ENCODE data around the gene HOXA4. TPM values are rescaled to one million over a fixed set of nuclear protein-coding genes. Genes with fewer than 3 reads are reported as not detected.

The HOXA4 gene
- total and polyA plus RNA-seq, 2 experiments from 2014 or later: not detected

DNA sequence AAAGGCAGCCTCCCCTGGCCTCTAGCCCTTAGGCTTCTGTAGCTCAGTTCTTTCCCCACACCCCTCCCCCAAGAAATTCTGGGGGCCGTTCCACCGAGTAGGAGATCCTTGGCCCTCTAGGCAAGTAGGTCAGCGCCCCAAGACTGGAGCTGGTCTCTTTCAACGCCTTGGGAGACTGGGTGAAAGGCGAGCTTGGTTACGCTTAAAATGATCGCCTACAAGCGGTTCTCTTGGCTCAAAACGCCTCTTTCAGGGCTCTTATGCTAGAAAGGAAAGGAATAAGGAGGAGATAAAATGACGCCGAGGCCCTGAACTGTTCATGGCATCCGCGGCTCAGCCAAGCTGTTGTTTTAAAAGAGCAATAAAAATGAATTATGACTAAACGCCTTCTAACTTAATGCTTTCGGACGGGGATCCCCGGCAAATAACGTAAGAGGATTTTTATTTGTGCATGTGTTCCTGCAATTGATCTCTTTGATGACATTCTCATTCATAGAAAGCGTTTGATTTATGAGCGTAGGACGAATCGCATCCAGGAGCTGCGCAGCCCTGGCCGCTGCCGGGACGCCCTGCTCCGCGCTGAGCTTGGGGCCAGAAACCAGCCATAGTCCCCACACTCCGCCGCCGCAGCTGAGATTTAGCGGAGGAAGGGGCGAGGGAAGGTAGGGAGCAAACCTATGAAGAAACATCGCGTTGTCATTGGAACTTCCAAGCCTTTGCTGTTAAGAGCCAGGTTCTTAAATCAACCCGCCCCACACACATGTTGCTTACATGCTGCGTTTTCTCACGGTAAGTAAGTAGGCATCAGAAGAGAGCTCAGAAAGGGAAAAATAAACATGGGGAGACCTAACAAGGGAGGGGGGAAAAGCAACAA, 31.7 kb downstream of the HOXA4 start:
- TF ChIP-seq EZH2 (IDR thresholded peaks at IDR 0.05; ENCODE audit: low read depth, unreplicated experiment): peak; percentile 98
- TF ChIP-seq ZNF331 (CRISPR knock-in tag; IDR thresholded peaks at IDR 0.05; ENCODE audit: low read depth): no peak
- TF ChIP-seq, protein P1, sequence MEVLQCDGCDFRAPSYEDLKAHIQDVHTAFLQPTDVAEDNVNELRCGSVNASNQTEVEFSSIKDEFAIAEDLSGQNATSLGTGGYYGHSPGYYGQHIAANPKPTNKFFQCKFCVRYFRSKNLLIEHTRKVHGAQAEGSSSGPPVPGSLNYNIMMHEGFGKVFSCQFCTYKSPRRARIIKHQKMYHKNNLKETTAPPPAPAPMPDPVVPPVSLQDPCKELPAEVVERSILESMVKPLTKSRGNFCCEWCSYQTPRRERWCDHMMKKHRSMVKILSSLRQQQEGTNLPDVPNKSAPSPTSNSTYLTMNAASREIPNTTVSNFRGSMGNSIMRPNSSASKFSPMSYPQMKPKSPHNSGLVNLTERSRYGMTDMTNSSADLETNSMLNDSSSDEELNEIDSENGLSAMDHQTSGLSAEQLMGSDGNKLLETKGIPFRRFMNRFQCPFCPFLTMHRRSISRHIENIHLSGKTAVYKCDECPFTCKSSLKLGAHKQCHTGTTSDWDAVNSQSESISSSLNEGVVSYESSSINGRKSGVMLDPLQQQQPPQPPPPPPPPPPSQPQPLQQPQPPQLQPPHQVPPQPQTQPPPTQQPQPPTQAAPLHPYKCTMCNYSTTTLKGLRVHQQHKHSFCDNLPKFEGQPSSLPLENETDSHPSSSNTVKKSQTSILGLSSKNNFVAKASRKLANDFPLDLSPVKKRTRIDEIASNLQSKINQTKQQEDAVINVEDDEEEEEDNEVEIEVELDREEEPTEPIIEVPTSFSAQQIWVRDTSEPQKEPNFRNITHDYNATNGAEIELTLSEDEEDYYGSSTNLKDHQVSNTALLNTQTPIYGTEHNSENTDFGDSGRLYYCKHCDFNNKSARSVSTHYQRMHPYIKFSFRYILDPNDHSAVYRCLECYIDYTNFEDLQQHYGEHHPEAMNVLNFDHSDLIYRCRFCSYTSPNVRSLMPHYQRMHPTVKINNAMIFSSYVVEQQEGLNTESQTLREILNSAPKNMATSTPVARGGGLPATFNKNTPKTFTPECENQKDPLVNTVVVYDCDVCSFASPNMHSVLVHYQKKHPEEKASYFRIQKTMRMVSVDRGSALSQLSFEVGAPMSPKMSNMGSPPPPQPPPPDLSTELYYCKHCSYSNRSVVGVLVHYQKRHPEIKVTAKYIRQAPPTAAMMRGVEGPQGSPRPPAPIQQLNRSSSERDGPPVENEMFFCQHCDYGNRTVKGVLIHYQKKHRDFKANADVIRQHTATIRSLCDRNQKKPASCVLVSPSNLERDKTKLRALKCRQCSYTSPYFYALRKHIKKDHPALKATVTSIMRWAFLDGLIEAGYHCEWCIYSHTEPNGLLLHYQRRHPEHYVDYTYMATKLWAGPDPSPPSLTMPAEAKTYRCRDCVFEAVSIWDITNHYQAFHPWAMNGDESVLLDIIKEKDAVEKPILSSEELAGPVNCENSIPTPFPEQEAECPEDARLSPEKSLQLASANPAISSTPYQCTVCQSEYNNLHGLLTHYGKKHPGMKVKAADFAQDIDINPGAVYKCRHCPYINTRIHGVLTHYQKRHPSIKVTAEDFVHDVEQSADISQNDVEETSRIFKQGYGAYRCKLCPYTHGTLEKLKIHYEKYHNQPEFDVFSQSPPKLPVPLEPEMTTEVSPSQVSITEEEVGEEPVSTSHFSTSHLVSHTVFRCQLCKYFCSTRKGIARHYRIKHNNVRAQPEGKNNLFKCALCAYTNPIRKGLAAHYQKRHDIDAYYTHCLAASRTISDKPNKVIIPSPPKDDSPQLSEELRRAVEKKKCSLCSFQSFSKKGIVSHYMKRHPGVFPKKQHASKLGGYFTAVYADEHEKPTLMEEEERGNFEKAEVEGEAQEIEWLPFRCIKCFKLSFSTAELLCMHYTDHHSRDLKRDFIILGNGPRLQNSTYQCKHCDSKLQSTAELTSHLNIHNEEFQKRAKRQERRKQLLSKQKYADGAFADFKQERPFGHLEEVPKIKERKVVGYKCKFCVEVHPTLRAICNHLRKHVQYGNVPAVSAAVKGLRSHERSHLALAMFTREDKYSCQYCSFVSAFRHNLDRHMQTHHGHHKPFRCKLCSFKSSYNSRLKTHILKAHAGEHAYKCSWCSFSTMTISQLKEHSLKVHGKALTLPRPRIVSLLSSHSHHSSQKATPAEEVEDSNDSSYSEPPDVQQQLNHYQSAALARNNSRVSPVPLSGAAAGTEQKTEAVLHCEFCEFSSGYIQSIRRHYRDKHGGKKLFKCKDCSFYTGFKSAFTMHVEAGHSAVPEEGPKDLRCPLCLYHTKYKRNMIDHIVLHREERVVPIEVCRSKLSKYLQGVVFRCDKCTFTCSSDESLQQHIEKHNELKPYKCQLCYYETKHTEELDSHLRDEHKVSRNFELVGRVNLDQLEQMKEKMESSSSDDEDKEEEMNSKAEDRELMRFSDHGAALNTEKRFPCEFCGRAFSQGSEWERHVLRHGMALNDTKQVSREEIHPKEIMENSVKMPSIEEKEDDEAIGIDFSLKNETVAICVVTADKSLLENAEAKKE (CRISPR knock-in tag; IDR thresholded peaks at IDR 0.05): no peak
- peak; percentile 54 for TF ChIP-seq EZH2phosphoT487 (IDR thresholded peaks at IDR 0.05; ENCODE audit: unreplicated experiment)
- no peak overlapping the region for H3K27ac ChIP-seq (ENCODE audit: low read depth)

More for the DNA sequence above, 31.7 kb downstream of the HOXA4 start:
- peaks cover 100% of the 10 kb centered on the region for H3K27me3 ChIP-seq (ENCODE audit: insufficient read depth)
- H3K36me3 Mint-ChIP-seq (ENCODE audit: low read depth): no peaks in the 10 kb centered on the region
- ATAC-seq: peak; percentile 5
- no peak overlapping the region for H2AFZ ChIP-seq
- H3K36me3 ChIP-seq (ENCODE audit: insufficient read depth): no peaks in the 10 kb centered on the region
- peak; percentile 64 for DNase-seq (ENCODE audit: low spot score)
- H3K9me3 Mint-ChIP-seq: peaks cover 8% of the 10 kb centered on the region; the same call in 2 of the 3 replicates
- peaks cover 53% of the 10 kb centered on the region for H3F3A ChIP-seq (replicated peaks; ENCODE audit: low read depth)
- H3K4me3 Mint-ChIP-seq: no peak overlapping the region
- H3K4me3 ChIP-seq: no peak overlapping the region
- no peaks in the 10 kb centered on the region for H3K9me2 ChIP-seq (ENCODE audit: insufficient read depth)
- H3K4me1 Mint-ChIP-seq: peaks cover 59% of the 10 kb centered on the region
- peaks cover 50% of the 10 kb centered on the region for H3K4me1 ChIP-seq (ENCODE audit: insufficient read depth)
- H3K27me3 Mint-ChIP-seq (ENCODE audit: insufficient read depth, low read depth, poor library complexity): peaks cover 100% of the 10 kb centered on the region
- no peak overlapping the region for H3K27ac Mint-ChIP-seq
- peaks cover 57% of the 10 kb centered on the region for H4K20me1 ChIP-seq (replicated peaks; ENCODE audit: insufficient read depth)
- no peaks in the 10 kb centered on the region for H3K79me2 ChIP-seq (replicated peaks; ENCODE audit: insufficient read depth)
- peak overlapping the region; percentile 84 for H3K4me2 ChIP-seq

All from GM23338 (cell line).